ENCODE data around the gene TBC1D17. TPM values are rescaled to one million over a fixed set of nuclear protein-coding genes. Genes with fewer than 3 reads are reported as not detected.

Gene TBC1D17
- polyA plus RNA-seq, 3 donors: 48.3 to 64.2 (median 61.1) TPM

DNA sequence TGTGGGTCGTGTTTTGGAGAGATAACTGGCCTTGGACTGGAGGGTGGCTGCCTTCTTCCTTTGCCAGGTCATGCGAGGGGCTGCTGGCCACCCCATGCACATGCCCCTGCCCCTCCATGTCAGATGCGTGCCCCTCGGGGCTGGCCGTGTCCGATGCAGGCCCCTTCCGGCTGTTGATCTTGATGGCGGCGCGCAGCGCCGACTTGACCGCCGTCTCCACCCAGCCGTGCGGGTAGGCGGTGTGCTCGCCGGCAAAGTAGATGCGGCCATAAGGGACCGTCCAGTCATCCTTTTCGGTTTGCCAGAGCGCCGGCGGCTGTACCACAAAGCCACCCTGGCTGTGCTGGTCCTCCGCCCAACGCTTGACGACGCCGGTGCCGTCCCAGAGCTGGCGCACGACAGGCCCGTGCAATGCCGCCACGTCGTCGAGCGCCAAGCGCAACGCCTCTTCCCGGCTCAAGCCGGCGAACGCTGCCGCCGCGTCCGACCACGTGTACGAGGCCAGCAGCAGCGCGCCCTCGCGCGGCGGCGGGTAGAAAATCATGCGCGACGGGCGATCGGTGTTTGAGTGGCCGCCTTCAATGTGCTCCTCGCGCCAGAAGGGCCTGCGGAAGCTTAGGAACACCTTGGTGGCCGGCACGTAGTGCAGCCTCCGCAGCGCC is 12.3 kb downstream of the TBC1D17 start:
- DNase-seq: peak; percentile 74

GRCh38 chr19:49890349-49891311 is 13.1 kb downstream of the TBC1D17 start:
- no peak for DNase-seq

GRCh38 chr19:49891393-49891792 is 13.9 kb downstream of the TBC1D17 start:
- DNase-seq: no peak

- DNase-seq: no peak
Measured at GRCh38 chr19:49892716-49893115, 15.2 kb downstream of the TBC1D17 start.

DNA sequence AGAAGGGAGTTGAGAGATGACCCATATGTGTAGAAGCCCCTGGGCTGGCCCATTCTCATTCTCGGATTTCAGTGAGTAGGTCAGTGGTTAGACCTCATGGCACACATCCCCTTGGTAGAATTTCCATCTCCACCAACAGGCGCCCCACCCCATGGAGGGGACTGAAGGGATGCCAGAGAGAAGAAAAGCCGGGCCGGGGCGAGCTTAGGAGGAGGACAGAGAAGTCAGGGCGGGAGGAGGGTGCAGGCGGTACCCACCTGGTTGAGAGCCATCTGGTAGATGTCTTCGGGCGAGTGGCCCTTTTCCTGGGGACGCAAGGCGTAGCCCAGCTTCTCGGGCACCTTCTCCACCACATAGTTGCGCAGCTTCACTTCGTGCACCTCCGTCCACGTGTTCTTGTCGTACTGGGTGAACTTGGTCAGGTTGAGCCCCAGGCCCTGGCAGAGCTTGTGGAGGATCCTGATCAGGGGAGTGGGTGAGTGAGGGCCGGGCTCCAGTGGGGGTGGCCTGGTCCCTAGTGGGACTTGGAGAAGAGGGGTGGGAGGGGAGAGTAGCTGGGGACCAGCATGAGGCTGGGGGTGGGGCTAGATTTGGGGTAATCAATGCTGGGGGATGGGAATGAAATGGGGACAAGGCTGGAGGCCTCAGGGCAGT is 16.6 kb downstream of the TBC1D17 start:
- no peak for DNase-seq

DNA sequence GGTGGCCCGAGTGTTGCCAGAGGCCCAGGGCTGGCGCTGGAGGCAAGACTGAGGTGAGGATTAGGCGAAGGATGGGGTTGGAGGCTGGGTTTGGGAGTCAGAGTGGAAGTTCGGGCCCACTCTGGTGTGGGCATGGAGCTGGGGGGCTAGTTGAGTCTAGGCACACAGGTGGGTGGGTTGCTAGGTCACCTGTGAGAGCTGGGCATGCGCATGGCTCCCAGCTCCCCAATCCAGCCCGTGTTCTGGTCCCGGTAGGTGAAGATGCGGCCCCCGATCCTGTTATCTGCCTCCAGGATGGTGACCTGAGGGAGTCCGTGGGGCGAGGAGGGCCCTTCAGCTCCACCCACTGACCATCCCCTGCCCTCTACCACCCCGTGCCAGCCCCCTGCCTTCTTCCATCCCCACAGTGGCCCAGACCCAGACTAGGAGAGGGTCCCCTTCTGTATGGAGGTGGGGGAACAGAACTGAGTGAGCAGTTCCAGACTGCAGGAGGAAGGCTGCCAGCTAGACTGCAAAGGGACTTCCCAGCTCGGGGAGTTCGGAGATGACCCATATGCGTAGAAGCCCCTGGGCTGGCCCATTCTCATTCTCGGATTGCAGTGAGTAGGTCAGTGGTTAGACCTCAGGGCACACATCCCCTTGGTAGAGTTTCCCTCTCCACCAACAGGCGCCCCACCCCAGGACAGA is 17.5 kb downstream of the TBC1D17 start:
- no peak for DNase-seq

GRCh38 chr19:49895566-49896297 is 18.2 kb downstream of the TBC1D17 start:
- DNase-seq: no peak

DNA sequence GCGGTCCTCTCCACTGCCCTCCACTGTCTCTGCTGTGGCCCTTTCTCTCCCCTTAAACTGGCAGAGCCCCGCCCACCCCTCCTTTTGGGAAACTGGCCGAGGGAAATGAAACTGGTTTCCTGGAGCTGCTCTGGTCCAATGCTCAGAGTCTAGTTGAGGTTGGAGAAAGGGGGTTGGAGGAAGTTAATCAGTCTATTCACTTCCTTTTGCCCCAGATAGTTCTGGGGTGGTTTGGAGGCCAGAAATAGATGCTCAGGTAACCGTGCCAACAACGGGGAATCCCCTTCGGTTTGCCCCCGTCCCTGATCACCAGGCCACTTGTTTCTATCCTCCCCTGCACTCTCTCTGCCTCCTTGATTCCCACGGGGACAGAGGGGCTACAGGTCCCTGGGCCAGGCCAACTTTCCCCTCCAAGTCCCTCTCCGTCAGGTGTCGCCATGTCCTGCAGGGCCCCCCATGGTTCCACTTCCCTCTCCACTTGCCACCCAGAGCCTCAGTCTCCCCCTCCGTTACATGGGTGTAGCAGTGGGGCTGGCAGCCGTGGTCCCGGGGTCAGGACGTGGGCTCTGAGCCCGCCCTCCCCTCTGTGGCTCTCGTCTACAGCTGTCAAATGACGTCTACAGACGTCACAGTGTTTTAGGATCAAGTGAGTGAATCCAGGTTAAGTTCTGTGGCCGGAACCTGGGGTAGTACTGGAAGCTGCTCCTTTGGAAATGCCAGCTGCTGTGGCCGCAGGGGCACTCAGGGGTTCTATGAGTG is 19.5 kb downstream of the TBC1D17 start, which contains the start of gene IL4I1:
TSS of gene IL4I1 (minus strand) at position 25 of the 759 bp plus-strand sequence. CDS start 727 bp downstream, outside the sequence.
- DNase-seq: no peak

- no peak for DNase-seq
Measured at GRCh38 chr19:49904136-49904535, 26.6 kb downstream of the TBC1D17 start.

- DNase-seq: no peak
Measured at GRCh38 chr19:49906879-49907564, 29.5 kb downstream of the TBC1D17 start.

GRCh38 chr19:49907745-49908446 is 30.4 kb downstream of the TBC1D17 start:
- no peak for DNase-seq

DNA sequence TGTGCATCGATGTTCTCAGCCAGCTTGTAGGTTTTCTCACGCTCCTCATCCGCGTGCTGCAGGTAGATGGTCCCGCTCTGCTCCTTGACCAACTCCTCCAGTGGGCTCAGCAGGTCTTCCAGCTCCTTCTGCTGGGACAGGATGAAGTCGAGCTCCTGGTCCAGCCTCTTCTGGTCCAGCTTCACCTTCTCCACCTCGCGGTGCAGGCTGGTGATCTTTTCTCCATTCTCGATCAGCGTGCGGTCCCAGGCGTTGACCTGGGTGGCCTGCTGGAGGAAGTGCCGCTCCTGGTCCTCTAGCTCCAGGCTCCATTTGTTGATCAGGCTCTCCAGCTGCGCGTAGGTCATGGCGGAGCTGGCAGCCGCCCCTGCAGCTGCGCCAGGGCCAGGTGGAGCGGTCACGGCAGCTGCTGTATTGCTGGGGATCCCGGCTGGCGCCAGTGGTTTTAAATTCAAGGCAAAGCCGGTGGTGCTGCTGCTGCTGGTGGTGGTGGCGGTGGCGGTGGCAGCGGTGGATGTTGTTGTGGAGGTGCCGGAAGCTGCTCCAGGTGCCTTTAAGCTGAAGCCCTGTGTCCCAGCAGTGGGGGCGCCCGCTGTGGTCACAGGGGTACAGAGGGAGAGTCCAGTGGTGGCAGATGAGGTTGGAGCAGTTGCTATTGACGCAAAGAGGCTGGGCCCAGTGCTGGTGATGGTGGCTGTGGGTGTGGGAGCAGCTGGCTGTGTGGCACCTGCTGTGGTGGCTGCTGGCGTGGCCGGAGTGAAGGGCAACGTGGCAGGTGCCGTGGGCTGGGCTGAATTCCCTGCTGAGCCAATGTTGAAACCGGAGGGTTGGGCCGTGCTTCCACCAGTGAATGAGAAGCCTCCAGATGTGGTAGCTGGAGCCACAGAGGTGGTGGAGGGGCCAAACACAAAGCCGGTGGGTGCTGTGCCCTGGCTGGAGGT is 31.2 kb downstream of the TBC1D17 start:
- DNase-seq: no peak

DNA sequence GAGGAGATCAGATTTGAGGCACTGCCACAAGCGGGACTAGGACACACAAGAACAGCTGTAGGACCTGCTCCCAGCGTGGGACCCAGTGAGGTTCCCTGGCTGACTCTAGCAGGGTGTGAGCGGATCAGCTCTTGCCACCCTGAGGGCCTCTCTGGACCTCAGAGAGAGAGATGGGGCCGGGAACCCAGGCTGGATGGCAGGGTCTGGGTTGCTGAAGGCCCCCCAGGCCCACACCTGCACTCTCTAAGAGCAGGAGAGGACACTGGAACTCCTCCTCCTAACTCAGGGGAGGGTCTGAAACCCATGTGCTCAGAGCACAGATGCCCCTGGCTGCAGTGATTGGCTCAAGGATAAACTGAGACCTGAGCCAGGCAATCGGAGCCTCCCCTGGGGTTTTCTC is 32.7 kb downstream of the TBC1D17 start:
- no peak for DNase-seq

DNA sequence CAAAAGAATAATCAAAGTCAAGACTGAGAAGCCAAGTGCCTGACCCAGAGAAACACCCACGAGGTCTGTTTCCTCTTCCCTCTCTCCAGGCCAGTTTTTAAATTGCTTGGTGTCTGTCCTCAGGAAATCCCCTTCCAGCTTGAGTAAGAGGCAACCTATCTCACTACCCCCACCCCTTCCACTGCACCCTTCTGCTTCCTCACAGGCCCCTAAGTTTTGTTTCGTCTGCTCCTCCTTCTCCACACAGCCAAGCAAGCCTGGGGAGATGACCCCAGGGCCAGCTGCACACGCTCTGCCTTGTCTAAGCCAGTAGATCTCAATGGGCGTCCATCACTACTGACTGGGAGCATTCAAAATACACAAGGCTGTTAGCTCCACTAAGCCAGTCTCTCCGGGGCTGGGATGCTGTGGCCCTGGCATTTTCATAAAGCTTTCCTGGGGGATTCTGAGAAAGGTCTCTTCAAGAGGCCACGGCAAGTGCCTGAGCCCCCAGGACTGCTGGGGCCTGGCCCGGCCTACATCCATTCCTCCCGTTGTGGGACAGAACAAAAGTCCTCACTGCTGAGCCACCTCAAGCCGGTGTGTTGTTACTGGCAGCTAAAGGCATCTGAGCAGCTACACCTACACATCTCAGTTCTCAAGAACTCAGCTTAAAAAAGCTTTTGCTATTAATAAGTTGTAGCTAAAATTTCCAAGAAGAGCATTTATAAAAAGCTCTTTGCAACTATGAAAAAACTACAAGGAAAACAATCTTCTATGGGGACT is 34.1 kb downstream of the TBC1D17 start:
- DNase-seq: no peak

DNA sequence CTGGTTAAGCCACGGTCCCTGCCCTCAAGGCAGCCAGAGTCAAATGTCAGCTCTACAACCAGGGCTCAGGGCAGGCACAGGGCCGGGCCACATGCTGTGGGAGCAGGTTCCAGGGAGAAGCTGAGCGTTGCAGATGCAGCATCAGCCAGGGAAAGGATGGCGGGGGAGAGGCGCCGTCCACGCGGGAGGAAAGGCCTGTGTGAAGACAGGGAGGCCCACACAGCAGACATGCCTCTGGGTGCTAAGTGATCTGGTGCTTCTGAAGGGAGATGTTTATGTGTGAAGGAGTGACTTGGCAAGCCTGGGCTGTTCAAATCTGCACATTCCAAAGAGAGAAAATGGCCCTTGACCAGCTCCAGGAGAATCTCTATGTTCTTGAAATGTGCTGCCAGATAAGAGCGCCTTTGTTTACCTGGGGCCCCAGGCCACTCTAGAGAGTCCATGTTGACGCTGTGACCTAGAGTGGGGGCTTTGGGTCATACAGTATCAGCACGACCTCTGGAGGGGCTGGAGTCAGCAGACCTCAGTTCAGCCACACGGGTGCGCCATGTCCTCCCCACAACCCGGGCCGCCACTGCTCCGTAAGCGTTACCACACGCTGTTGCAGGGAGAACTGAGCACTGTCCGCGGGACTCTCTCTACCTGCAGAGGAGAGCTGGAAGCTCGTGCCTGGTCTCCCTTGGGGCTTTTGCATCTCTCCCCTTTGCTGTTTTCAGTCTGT is 35.6 kb downstream of the TBC1D17 start:
- no peak for DNase-seq

- no peak for DNase-seq
Measured at GRCh38 chr19:49913720-49914119, 36.2 kb downstream of the TBC1D17 start.
